Left kidney (tissue), 2 donors: ENCODE data around the gene CFAP70. TPM values are rescaled to one million over a fixed set of nuclear protein-coding genes. Genes with fewer than 3 reads are reported as not detected.
"Not testable (repeated sequence)": the region's sequence is repeated elsewhere in the genome, so short reads cannot be mapped to it uniquely, and the experiment has no call there.

ENCODE experiments used
- DNase-seq: peaks from one replicate; pipeline ENCODE4 v3.0.0-alpha.2; 2013
- polyA plus RNA-seq: library from polyadenylated mRNA; unstranded; fragments of 120-200 nt; gene quantifications from one replicate; pipeline ENCODE4 v1.2.1, GENCODE V29; 2013; ENCODE audit not compliant: insufficient read length

Gene CFAP70
- polyA plus RNA-seq, 1 donor: 26.6 TPM

- DNase-seq: no peak
Observed at GRCh38 chr10:73339436-73339835, 19.2 kb downstream of the CFAP70 start.

DNA sequence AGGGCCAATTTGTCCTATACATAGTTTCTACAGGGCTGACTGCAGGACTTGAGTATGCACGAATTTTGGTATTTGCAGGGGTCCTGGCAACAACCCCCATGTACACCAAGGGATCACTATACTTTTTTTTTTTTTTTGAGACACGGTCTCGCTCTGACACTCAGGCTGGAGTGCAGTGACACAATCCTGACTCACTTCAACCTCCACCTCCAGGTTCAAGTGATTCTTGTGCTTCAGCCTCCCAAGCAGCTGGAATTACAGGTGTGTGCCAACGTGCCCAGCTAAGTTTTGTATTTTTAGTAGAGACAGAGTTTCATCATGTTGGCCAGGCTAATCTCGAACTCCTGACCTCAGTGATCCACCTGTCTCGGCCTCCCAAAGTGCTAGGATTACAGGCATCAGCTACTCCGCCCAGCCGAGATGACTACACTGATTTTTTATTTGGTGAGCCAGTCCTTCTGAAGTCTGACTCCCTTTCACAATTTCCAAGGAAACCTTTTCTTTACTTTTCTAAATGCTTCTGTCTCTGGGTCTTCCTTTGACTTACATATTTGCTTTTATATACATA lies 19.8 kb downstream of the CFAP70 start:
- DNase-seq: no peak

GRCh38 chr10:73333202-73333601 lies 25.5 kb downstream of the CFAP70 start:
- DNase-seq: no peak

- no peak for DNase-seq
Observed at GRCh38 chr10:73332379-73332778, 26.3 kb downstream of the CFAP70 start.

- DNase-seq: not testable (repeated sequence)
Observed at GRCh38 chr10:73328523-73328922, 30.1 kb downstream of the CFAP70 start.

- DNase-seq: not testable (repeated sequence)
Observed at GRCh38 chr10:73325290-73325689, 33.4 kb downstream of the CFAP70 start.

DNA sequence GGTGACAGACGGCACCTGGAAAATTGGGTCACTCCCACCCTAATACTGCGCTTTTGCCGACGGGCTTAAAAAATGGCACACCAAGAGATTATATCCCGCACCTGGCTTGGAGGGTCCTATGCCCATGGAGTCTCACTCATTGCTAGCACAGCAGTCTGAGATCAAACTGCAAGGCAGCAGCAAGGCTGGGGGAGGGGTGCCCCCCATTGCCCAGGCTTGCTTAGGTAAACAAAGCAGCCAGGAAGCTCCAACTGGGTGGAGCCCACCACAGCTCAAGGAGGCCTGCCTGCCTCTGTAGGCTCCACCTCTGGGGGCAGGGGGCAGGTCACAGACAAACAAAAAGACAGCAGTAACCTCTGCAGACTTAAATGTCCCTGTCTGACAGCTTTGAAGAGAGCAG lies 35.1 kb downstream of the CFAP70 start:
- not testable (repeated sequence) for DNase-seq

DNA sequence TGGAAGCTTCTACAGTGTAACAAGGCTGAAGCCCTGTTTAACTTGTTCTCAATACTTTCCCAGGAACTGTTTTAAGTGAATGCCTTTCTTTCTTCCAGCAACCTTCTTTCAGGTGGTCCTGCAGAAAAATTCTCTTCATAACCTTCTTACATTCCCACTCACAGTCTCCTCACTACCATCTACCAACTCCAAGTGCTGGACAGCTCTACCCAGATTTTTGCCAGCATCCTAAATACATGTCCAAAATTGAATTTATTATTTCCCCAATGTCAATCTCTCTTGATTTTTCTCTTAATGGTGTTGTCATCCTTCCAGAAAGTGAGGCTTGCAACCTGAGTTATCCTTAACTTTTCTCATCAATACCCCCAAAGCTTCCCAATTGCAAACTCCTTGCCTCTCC lies 48.2 kb downstream of the CFAP70 start:
- DNase-seq: no peak

GRCh38 chr10:73307203-73307800 lies 51.4 kb downstream of the CFAP70 start:
- DNase-seq: no peak

GRCh38 chr10:73306171-73306708 lies 52.4 kb downstream of the CFAP70 start:
- DNase-seq: no peak

DNA sequence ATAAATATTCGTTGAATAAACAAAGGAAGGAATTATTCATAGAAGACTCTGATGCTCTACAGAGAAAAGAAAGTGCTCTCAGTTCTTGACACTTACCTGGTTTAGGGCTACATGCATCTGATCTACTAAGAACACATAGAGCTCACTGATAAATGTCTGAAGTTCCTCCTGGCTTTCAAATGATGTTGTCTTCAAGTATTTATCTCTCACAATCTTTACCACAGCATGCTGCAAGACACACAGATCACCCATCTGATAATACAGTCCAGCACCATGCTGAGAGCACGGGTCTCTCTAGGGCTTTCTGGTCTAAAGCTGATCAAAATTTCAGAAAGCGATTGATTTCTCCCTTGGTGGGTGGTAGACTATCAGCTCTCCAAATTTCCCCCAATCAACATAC lies 61.7 kb downstream of the CFAP70 start:
- no peak for DNase-seq

- no peak for DNase-seq
Observed at GRCh38 chr10:73293461-73293860, 65.2 kb downstream of the CFAP70 start.

DNA sequence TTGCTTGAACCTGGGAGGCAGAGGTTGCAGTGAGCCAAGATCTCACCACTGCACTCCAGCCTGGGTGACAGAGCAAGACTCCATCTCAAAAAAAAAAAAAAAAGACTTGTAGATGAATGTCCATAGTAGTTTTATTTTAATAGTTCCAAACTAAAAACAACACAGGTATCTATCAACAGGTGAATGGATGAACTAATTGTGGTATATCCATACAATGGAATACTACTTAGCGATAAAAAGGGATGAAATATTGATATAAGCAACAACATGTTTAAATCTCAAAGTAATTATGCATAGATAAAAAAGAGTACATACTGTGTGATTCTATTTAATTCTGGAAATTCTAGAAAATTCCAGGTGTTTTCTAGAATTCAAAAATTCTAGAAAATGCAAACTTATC lies 68.7 kb downstream of the CFAP70 start:
- DNase-seq: no peak

DNA sequence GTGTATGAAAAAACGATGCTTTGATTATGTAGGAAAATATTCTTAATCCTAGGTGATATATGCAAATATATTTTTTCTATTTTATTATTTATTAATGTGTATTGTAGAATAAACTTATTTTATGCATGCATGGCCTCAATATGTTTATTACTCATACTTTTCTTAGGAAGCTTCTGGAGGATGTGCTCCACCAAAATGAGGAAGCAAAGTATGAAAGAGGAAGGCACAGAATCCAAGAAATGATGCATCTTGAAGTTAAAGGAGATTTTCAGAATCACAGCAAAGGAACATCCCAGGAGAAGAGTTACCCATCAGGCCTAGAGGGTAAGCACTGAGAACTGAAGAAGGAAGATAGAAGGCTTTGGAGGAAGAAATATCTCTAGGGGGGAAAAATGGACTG lies 71.2 kb downstream of the CFAP70 start:
- DNase-seq: no peak

DNA sequence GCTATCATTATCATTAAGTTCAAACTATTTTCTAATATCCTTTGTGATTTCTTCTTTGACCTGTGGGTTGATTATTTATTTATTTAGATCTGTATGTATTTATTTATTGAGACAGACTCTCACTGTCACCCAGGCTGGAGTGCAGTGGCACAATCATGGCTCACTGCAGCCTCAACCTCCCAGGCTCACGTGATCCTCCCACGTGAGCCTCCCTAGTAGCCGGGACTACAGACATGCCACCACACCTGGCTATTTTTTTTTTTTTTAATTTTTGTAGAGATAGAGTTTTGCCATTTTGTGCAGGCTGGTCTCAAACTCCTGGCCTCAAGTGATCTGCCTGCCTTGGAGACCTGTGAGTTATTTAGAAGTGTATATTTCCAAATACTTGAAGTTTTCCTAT lies 77.6 kb downstream of the CFAP70 start:
- no peak for DNase-seq

DNA sequence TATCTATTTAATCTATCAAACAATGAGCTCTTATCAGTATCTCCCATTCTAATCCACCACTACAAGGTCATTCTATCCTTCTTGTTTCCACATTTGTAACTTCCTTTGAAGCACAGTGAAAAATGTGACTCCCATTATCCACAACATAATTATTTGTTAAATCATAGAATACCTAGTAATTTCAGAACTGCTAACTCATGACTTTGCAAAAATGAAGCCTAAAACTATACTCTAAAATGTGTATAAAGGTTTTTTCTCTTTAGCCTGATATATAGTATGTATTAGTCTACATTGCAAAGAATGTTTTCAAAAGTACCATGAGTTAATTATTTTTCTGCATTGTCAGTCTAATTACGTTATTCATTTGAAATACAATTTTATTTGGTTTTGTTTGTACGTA lies 94.2 kb downstream of the CFAP70 start:
- no peak for DNase-seq

GRCh38 chr10:73263693-73264347 lies 94.8 kb downstream of the CFAP70 start:
- DNase-seq: no peak

DNA sequence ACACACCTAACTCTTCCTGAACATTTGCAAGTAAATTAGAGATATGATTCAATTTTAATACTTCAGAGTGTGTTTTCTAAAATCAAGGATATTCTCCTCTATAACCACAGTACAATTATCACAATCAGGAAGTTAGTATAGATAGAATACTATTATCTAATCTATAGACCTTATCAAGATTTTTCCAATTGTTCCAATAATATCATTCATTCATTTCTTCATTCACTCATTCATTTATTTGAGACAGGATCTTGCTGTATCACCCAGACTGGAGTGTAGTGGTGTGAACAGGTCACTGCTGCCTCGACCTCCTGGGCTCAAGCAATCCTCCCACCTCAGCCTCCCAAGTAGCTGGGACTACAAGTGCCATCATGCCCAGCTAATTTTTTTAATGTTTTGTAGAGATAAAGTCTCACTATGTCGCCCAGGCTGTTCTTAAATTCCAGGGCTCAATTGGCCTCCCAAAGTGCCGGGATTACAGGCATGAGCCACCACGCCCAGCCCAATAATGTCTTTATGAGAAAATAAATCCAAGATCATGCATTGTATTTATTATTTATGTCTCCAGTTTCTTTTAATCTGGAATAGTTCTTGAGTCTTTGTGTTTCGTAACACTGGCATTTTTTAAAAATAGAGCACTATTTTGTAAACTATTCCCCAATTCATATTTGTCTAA lies 95.6 kb downstream of the CFAP70 start:
- DNase-seq: no peak

- no peak for DNase-seq
Observed at GRCh38 chr10:73262105-73262730, 96.4 kb downstream of the CFAP70 start.

GRCh38 chr10:73261362-73261995 lies 97.2 kb downstream of the CFAP70 start:
- DNase-seq: no peak

DNA sequence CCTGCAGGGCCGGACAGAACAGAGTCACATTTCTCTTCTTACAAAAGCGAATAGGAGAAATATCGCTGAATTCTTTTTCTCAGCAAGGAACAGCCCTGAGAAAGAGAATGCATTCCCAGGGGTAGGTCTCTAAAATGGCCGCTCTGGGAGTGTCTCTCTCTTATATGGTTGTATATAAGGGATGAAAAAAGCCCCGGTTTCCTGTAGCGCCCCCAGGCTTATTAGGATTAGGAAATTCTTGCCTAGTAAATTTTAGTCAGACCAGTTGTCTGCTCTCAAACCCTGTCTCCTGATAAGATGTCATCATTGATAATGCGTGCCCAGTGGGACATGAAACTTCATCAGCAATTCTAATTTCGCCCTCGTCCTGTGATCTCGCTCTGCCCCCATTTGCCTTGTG lies 100.1 kb downstream of the CFAP70 start:
- not testable (repeated sequence) for DNase-seq

GRCh38 chr10:73253225-73253555 lies 105.5 kb downstream of the CFAP70 start:
- no peak for DNase-seq
